HG03460 (cell line): ENCODE data around the gene PCDH17.

Experiments used
- ATAC-seq: cut with Tn5 transposase; IDR thresholded peaks from one replicate; pipeline ENCODE4 v1.9.1; 2021; ENCODE audit not compliant: unreplicated experiment

PCDH17 gene

GRCh38 chr13:57635541-57636085 lies 4.1 kb downstream of the PCDH17 start:
- no peak for ATAC-seq

GRCh38 chr13:57636816-57637215 lies 5.3 kb downstream of the PCDH17 start:
- ATAC-seq = no peak

- ATAC-seq = no peak
Observed at GRCh38 chr13:57637515-57637914, 6.0 kb downstream of the PCDH17 start.

GRCh38 chr13:57638186-57638890 lies 6.8 kb downstream of the PCDH17 start:
- no peak for ATAC-seq

GRCh38 chr13:57640607-57641006 lies 9.1 kb downstream of the PCDH17 start:
- no peak for ATAC-seq

GRCh38 chr13:57641051-57641450 lies 9.5 kb downstream of the PCDH17 start:
- no peak for ATAC-seq

- no peak for ATAC-seq
Observed at GRCh38 chr13:57644106-57644505, 12.6 kb downstream of the PCDH17 start.

- ATAC-seq = no peak
Observed at GRCh38 chr13:57653229-57653989, 21.9 kb downstream of the PCDH17 start.

GRCh38 chr13:57665481-57665880 lies 33.9 kb downstream of the PCDH17 start:
- ATAC-seq = no peak

GRCh38 chr13:57666131-57666953 lies 34.8 kb downstream of the PCDH17 start:
- no peak for ATAC-seq

- ATAC-seq = no peak
Observed at GRCh38 chr13:57672168-57672567, 40.6 kb downstream of the PCDH17 start.

GRCh38 chr13:57673197-57673596 lies 41.7 kb downstream of the PCDH17 start:
- no peak for ATAC-seq

GRCh38 chr13:57675526-57675925 lies 44.0 kb downstream of the PCDH17 start:
- no peak for ATAC-seq

- ATAC-seq = no peak
Observed at GRCh38 chr13:57680609-57681008, 49.1 kb downstream of the PCDH17 start.

- ATAC-seq = no peak
Observed at GRCh38 chr13:57682128-57682716, 50.7 kb downstream of the PCDH17 start.

- ATAC-seq = no peak
Observed at GRCh38 chr13:57698851-57699250, 67.3 kb downstream of the PCDH17 start.

- no peak for ATAC-seq
Observed at GRCh38 chr13:57704031-57704430, 72.5 kb downstream of the PCDH17 start.

GRCh38 chr13:57716295-57716694 lies 84.8 kb downstream of the PCDH17 start:
- ATAC-seq = no peak

GRCh38 chr13:57724486-57725272 lies 93.1 kb downstream of the PCDH17 start:
- no peak for ATAC-seq

- no peak for ATAC-seq
Observed at GRCh38 chr13:57725480-57725879, 93.9 kb downstream of the PCDH17 start.
